T-helper 1 cell (primary cell): ENCODE results near the gene EML6.
A peak's percentile ranks its signal among the peaks of the same experiment; 100 is the strongest.
"Not testable (repeated sequence)": the region's sequence is repeated elsewhere in the genome, so short reads cannot be mapped to it uniquely, and the experiment has no call there.

Source experiments
- DNase-seq, 5 donors: peaks; one replicate each; pipeline ENCODE4 v3.0.0-alpha.2; 2012 to 2020

Gene EML6

DNA sequence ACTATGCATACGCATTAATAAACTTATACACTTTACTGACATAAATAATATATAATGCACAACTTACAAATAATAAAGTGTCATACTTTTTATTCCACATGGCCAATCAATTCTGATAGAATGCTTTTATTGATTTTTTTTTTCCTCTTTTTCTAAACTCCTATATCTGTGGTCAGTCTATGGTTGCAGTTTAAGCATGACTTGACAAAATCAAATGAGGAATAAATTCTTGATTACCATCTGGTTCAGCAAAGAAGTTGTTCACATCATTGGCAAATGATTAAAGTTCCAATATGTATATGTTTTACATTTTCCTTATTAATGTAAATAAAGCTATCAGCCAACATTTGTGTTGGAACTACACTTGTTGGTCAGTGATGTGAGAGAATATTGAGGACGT lies 83.5 kb downstream of the EML6 start:
- DNase-seq = no peak

DNA sequence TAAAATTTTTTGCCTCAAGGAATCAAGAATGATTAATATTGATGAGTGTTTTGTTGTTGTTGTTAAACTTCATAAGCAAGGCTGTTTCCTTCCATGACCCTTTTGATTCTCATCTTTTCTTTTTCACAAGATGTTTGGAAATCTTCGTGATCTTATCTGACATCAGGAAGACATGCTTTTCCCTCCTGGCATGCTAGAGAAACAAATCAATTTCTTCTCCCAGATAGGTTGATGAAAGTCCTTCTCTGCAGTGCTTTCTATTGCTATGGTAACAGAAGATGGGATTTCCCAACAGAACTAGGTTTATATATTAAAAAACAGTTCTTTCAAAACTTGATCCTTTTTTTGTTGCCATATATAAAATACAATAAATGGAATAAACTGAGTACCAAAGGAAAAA lies 85.2 kb downstream of the EML6 start:
- no peak for DNase-seq

DNA sequence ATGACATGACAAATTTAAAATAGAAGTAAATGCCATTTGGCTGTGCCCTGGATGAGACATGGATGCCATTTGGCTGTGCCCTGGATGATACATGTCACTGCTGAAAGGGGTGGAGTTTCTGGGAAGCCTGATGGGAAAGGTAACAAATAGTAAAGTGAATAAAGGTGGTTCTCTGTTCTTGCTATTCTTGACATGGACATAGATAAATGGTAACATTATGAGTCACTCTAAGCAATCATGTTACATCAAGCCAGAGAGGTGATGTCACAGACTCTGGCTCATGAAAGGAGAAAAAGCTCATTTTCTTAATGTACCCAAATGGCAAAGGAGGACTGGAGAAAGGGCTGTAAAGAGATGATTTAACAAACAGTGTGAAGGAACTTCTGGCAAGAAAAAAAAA lies 86.4 kb downstream of the EML6 start:
- DNase-seq = no peak

DNA sequence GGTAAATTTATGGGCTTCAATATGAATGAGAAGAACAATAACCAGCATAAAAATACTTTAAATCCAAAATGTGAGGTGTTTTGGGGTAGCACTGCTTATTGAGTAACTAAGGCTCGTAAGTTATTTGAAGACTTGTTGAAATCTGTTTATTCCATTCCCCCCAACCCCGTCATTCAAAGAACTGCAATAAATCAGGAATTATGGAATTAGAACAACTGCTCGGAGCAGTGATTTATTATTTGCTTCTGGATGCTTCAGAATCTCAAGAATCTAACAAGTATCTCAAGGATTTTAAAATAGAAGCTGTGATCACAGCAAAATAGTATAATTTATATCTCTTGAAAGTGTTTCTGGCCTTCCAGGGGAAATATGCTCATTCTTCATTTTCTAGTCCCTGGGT lies 86.8 kb downstream of the EML6 start:
- no peak for DNase-seq

DNA sequence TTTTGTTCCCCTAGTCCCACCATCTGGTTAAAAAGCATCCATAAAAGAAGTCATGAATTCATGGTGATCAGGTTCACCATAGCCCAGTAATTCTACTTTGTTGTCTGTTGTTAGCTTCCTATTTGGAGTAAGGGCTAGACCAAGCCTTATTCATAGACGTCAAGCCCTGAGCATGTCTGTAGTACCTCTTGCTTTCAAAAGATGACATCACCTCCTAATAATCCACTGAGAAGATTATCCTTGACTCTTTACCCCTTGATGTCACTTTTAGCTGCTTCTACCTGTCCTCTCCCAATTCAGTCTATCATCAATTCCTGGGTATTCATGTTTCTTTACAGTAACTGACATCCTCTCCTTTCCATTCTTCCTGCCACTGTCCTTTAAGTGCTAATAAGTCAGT lies 90.1 kb downstream of the EML6 start:
- DNase-seq = no peak

DNA sequence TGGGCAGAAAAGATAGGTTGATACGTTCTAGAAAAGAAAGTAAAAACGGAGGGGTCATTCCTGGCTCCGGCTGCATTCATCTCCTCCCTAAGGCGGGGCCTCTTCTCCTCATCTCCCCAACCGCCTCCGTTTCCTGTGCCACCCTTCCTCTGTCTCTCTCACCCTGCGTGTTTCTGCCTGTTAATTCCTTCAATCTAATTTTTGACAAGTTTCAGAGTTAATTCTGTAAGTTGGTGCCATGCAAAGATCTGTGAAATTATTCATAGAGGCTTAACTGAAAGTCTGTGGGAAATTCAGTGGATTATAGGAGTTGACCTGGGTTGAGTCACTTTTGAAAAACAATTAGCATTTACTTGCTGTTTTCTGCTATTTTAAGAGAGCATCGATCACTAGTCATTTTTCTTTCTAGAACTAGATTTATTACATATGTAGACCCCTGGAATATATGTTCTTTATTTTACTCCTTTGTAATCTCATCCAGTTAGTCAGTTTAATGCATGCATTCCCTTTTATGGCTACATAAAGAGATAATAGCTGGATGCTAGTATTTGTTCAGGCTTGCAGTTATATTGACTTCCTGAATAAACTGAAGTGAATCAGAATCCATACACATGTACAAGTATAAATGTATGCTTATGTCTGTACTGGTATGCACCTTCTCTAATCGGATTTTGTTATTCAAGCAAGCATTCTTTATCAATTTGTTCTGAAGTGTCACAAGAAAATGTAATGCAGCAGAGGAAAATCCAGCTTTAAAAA lies 91.1 kb downstream of the EML6 start:
- no peak for DNase-seq

DNA sequence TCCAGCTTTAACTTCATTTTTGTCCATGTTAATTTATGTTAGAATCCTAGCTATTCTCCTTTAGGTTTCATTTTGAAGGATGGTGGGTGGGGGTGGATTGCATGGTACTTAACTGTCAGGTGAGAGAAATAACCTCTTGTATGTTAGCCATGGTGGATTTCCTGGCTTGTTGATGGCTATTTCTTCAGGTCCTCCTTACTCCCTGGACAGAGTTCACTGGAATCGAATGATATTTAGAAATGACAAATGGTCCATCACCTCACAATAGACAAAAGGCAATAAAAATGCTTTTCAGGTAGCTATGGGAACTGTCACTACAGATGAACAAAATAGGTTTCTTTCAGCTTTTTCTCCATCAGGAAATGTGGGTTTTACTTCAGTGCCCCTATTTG lies 91.7 kb downstream of the EML6 start:
- no peak for DNase-seq

DNA sequence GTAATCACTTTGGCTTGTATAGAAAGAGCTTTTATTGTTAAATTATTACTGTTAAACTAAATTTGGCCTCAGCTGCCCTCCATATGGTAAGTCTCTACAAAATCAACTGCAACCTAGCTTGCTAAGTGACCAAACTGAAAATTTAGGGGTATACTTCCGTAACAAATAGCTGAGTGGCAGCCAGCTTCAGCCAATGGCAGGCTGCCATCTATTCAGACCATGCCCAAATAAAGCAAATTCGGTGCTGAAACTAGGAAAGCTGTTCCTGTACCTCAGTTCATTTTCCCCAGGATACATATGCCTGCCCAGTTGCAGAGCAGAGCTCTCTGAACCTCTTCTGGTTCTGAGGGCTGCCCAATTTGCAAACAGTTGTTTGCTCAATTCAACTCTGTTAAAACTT lies 94.8 kb downstream of the EML6 start:
- no peak for DNase-seq

DNA sequence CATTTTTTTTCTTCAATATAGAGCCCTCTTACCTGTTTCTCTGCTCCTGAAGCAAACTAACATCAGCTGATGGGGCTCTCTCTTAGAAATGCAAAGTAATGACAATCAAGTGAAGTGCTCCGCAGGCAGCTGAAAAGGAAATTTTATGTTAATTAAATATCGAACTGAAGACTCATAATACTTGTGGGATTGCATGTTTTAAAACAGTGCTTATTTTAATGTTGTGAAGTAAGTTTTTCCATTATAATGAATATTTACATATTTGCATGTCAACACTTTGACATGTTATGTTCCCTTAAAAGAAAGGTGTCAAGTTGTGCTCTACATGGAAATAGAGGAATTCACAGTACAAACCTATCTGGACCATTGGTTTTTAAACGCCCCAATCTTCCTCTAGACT lies 97.1 kb downstream of the EML6 start:
- no peak for DNase-seq

DNA sequence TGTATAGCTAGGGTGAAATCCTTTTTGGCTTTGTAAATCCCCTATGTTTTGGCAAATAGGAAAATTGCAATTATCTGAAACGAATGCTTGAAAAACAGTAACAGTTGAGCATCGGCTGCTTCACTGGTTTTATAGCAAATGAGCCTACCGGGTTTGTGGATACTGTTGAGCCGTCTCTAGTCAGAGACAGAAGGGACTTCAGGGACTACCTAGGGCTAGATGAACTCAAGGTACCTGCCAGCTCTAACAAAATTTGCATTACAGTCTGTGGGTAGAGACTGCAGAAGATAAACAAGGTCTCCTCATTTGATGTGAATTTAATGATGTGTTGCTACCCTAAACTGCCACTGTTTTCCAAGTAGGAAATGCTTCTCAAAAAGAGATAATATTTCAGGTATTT lies 101.1 kb downstream of the EML6 start:
- no peak for DNase-seq

DNA sequence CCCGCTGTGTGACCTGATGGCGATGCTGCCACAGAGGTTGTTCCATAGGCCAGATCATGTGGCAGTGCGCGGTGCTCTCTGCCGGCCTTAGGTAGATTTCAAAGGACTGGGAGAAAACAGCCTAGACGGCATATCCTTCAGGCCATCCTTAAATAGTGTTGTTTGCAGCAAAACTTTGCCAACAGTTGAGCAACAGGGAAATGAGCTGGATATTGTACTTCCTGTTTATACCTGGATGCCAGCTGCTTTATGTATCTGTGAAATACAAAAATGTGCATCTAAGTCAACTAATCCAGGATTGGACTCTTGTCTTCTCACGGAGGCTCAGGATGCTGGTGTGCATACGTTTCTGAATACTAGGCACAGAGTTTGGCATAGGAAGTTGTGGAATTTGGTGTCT lies 107.1 kb downstream of the EML6 start:
- no peak for DNase-seq

DNA sequence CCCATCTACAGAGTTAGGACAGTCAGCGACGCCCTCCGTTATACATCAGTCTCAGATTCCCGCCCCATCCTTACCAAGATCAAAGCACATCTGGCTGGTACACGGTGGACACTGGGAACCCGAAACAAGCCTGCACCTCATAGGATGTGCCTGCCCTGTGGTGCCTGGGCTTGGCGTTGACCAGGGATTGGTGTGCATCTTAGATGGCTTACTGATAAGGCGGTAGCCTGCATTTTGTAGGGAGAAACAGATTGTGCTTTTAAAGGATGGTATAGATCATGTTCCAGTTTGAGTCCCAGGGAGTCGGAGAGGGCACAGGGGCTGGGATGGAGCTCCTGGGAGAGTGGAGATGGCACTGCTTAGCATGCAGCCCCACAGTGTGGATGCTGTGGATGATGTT lies 108.0 kb downstream of the EML6 start:
- no peak for DNase-seq

DNA sequence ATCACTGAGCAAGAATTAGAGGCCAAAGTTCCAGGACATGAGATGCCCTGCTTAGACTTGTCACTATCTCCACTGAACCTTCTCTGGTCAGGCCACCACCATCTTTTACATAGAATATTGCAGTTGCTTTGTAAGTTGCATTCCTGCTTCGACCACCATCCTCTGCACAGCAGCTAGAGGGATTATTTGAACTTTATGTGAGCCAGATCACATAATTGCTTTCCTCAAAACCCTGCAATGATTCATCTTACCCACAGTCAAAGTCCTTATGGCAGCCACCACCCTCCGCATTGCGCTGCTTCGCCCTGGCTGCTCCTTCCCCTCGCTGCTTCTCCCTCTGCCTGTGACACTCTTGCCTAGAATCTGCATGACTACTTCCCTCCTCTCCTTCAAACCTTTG lies 111.3 kb downstream of the EML6 start:
- no peak for DNase-seq

DNA sequence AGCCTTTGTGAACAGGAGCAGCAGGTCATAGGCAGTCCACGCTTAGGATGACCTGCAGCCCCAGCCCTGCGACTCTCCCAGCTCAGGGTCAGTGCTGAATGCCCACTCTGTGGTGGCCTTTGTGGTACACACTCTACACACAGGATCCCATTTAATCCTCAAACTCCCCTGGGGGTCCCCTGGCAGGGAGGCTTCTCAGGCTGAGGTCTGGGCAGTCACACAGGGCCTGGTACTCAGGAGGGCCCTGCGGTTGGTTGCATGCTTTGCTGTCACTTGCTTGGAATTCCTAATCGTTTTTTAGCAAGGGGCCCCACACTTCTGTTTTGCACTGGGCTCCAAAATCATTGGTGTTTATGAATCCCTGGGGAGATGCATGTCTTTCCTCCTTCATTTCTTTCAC lies 113.0 kb downstream of the EML6 start:
- DNase-seq = no peak

DNA sequence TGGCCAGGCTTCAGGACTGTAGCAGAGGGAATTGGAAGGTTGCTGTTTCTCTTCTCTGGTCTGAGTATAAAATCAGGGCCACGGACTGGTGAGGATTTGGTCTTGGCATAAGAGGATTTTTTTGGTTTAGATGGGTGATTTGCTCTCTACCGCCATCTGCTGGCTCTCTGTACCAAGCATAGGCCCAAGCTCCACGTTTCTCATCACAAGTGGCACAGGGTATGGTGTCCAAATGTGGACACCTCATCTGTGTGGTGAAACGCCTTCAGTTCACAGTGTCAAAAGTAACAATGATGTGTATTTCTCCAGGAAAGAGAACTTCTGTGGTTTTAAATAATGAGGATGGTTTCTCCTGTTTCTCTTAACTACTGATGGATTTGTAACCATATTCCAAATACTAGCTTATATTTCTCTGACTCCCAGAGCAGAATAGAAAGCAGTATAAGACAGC lies 115.1 kb downstream of the EML6 start:
- DNase-seq = peak in 4 of 5 donors; percentile 40 to 62 (median 48)

DNA sequence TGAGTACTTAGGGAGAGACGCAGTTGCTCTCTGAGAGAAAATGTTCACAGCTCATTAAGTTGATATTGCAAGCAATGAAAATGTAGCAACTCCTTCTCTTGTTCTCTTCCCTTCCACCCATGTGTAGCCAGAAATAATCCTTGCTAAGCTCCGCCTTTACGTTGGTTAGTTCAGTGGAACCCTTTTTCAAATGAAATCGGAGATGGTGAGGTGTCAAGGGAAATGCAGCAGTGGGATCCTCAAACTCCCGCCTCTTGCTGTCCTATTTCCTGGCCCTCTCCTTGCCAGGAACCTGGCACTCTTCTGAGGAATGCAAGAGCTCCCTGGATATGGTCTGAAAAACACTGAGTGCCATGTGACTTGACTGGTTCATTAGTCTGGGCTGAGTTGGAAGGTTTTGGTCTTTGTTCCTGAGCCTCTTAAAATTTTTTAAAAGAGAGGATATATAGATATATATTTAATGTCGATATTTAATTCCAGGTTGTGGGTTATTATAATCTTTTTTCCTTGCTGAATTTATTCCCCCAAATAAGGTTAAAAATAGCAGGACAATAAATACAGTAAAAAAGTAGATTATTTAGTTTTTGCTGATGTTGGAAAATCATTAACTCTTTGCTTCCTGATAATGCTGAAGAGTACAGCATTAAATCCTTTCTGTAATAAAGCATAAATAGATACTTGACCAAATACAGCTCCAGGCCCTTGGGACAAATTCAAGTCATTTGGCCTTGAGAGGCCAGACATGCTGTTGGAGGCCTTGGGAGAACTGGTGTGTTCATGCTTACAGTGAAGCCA lies 116.2 kb downstream of the EML6 start:
- DNase-seq = no peak

DNA sequence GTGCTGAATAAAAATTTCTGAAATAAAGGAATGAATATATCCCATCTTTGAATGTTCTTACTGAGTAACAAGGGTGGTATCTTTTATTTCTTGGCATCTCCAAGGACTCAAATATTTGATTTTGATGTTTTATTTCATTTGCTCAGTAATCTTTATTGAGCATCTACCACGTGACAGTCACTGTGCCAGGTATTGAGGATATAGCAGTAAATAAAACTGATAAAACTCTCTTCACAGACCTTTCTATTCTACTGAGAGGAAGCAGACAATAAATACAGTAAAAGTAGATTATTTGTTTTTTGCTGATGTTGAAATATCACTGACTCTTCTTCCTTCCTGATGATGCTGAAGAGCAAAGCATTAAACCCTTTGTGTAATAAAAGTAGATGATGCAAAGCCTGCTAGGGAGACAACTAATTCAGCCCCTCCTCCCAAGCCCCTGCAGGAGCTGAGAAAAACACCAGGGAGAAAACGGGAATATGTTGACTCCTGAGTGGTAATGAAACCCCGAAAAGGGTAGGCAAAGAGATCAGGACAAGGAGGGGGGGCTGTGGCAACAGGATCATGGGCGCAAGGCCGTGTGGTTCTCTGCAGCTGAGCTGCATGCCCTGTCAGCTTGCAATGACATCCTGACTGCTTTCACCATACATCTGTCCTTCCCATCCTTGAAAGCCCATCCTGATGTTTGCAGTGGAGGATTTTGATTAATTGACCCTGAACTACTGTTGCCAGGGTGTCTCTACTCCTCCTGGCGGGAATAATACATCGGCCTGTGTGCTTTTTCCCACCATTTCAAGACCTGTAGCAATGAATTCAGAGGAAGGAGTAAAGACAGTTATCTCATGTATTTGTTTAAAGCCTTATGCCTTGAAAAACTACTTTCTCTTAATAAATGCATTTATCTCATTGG lies 117.4 kb downstream of the EML6 start:
- no peak for DNase-seq

DNA sequence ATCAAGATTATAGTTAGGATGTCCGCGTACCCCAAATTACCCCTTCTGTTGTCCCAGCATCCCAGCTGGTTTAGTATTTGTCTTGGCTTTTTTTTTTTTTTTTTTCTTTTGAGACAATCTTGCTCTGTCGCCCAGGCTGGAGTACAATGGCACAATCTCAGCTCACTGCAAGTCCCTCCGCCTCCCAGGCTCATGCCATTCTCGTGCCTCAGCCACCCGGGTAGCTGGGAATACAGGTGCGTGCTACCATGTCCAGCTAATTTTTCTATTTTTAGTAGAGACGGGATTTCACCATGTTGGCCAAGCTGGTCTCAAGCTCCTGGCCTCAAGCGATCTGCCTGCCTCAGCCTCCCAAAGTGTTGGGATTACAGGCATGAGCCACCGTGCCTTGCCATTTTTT lies 118.0 kb downstream of the EML6 start:
- DNase-seq = not testable (repeated sequence)

DNA sequence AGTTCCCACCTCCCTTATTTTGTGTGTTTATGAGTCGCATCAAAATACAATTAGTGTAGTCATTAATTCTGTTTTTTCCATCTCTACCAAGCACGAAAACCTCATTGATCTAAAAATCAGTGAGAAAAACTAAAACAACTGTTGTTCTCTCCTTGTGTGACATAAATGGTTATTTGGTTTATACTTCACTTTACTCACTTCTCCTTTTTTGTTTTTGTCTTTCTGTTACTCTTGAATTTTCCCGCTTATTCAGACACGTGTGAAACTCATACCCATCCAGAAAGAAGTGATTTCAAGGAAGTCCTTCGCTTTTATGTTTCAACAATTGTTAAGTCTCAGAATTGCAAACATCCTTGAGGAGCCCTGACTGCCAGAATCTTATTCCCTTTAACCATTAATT lies 121.6 kb downstream of the EML6 start:
- no peak for DNase-seq

DNA sequence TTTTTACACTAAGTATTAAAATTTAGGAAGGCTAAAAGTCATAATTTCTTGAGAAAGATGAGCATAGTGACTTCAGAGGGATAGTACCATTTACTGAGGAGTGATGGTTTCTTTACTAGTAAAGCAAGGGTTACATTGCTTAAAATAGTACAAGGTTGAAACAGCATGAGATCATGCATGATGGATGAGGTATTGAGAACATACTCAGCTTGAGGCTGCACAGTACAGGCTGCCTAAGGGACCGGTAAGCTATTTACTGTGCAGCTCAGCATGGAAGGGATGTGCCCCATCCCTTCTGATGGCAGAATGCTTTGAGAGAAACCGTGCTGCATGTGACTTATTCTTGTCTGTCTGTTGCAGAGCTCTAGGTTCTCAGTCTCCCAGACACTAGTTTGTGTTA lies 122.1 kb downstream of the EML6 start:
- no peak for DNase-seq

DNA sequence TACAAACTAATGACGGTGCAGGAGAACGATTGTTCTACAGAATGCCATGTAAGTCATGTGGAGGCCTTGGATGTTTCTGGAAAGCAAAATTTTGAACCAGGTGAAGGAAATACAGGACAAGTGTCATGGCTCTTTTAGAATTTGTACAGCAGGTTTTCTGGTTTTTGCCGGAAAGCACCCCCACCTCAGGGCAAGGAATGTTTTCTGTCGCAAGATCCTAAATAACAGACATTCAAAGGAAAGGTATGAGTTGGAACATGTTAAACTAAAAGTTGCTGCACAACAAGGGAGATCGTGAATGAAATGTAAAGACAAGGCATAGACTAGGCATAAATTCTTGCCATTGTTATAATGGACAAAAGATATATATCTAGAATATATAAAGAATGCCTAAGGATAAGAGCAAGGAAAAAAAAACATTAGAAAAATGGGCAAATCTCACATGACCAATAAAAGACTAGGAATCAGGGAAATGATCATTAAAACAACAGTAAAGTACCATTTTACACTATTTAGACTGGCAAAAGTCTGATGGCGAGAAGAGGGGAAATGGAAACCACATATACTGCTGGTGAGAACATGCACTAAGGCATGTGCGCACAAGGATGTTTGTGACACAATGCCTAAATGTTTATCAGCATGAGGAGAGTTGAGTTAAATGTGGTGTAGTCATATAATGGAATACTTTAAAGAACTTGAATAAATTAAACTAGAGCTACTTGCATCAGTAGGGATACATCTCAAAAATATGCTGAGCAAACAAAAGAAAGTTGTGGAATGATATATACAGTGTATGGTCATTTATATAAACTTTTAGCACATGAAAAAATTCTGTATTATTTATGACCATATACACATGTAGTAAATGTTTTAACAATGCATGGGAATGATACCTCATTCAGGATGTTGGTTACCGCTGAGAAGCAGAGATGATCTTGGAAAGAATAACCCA lies 127.0 kb downstream of the EML6 start:
- DNase-seq = no peak
